KOPT-K1 (cell line): ENCODE results near the gene ATAD1.
"Not testable (repeated sequence)": the region's sequence is repeated elsewhere in the genome, so short reads cannot be mapped to it uniquely, and the experiment has no call there.

ENCODE experiments used
- H3K27ac ChIP-seq: fragments of 200-600 bp; sonication (generic); 2 replicates; pipeline ENCODE4 v1.5.1; 2016; ENCODE audit warnings: antibody characterized with exemption, mild to moderate bottlenecking, low read depth, low read length; ENCODE audit not compliant: poor library complexity, severe bottlenecking
- H3K36me3 ChIP-seq: fragments of 200-600 bp; sonication (generic); 2 replicates; pipeline ENCODE4 v1.5.1; 2017; ENCODE audit warnings: antibody characterized with exemption, mild to moderate bottlenecking, low read length, moderate library complexity; ENCODE audit not compliant: insufficient read depth
- H3K9me3 ChIP-seq: fragments of 200-600 bp; sonication (generic); 2 replicates; pipeline ENCODE4 v1.5.1; 2017; ENCODE audit warnings: antibody characterized with exemption, low read length, mild to moderate bottlenecking; ENCODE audit not compliant: insufficient read depth, poor library complexity, severe bottlenecking

The ATAD1 gene

DNA sequence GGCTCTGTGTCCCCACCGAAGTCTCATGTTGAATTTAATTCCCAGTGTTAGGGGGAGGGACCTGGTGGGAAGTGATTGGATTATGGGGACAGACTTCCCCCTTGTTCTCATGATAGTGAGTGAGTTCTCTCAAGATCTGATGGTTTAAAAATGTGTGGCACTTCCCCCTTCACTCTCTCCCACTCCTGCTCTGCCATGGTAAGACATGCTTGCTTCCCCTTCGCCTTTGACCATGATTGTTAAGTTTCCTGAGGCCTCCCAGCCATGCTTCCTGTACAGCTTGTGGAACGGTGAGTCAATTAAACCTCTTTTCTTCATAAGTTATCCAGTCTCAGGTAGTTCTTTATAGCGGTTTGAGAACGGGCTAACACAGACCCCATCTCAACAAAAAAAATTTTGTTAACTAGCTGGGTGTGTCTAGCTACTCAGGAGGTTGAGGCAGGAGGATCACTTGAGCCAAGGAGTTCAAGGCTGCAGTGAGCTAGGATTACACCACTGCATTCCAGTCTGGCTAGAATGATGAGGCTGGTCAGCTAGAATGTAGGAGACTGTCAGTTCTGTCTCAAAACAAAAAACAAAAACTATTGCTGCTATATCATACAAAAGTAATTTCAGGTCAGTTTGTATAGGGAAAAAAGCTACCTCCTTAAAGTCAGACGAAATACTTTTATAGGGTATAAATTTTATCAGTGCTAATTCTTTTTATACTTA, 57.7 kb downstream of the ATAD1 start:
- H3K9me3 ChIP-seq, result no peaks in the 10 kb centered on the region
- H3K36me3 ChIP-seq, result peaks cover 87% of the 10 kb centered on the region
- no peak overlapping the region for H3K27ac ChIP-seq

DNA sequence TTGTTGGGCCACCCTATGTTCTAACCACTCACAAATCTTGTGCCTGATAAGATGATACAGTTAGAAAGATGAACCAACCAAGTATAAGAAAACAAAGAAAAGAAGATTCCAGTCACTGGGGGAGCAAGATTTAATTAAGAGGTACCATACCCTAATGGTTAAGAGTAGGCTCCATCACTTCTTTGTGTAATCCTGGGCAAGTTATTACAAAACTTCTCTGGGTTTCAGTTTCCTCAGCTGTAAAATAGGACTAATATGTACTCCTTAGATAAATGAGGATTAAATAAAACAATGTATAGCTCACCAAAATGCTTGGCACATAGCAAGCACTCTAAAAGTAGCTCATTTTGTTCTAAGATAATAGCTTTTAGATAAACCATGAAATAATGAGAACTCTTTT, 58.5 kb downstream of the ATAD1 start:
- Histone ChIP-seq H3K9me3 (no peaks in the 10 kb centered on the region), H3K27ac (no peak overlapping the region), H3K36me3 (peaks cover 89% of the 10 kb centered on the region)

DNA sequence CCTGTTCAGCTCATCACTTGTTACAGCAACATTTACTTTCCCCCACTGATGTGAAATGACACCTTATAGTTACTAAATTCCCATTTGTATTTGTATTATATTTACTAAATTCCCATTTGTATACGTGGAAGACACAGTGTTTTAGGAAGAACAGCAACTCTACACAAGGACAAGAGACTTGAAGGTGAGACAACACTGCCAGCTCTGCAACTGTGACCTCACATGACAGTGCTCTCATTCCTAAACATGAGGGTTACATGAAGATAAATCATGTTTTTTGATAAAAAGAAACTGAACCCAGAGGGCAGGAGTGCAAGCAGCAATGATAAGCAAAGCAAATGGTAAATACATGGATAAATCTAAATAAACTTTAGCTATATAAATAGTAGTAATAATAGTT, 60.3 kb downstream of the ATAD1 start:
- Histone ChIP-seq H3K36me3 (peaks cover 87% of the 10 kb centered on the region), H3K9me3 (no peaks in the 10 kb centered on the region), H3K27ac (no peak overlapping the region)

DNA sequence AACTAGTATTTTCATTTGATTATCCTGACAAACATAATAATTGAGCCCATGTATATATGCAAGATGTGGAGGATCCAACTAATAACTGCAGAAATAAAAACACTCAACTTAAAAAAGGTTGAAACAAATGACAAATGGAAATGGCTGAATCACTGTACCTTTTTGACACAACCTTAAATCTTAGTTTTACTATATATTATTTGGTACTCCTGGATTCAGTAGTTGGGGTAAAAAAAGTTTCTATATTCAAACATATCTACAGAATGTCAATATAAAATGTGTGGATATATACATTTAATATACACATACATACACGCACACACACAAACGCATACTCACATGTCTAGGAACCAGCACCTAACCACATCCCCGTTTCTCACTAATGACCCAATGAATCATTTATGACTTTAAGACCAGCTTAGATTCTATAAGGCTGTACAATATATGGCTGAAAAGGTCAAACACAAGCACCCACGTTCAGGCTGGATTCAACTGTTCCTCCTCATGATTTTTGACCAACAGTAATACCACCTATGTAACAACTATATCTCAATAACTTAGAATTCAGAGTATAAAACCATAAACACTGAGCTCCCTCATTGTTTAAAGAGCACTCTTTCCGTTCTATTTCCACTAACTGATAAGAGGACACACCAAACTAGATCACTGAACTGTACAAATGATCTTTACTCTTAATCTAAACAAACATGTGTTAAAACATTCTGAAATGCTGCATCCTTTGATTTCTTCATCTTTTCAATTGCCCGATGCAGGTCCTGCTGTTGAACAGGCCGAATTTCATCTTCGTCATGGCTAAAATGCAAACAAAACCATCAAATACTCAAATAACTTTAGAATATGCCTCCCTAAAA, 63.8 kb downstream of the ATAD1 start:
- H3K9me3 ChIP-seq, result no peaks in the 10 kb centered on the region
- H3K27ac ChIP-seq, result no peak overlapping the region
- H3K36me3 ChIP-seq, result peaks cover 74% of the 10 kb centered on the region

DNA sequence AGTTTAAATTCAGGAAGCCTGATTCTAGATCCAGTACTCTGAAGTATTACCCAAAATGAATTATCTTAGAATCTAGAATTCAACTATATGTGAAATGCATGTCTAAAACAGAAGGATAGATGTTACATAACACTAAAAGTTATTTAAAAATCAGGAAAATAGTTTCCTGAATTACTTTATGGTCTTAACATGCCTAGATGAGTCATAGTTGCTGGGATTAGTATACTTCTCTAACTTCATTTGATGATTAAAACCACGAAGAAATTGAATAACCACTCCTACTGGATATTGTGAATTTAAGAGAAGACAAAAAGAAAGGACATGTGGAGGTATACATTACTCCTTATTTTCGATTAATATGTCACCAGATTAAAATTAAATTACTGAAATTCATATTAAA, 65.5 kb downstream of the ATAD1 start:
- Histone ChIP-seq H3K9me3 (no peaks in the 10 kb centered on the region), H3K36me3 (peaks cover 60% of the 10 kb centered on the region), H3K27ac (no peak overlapping the region)

DNA sequence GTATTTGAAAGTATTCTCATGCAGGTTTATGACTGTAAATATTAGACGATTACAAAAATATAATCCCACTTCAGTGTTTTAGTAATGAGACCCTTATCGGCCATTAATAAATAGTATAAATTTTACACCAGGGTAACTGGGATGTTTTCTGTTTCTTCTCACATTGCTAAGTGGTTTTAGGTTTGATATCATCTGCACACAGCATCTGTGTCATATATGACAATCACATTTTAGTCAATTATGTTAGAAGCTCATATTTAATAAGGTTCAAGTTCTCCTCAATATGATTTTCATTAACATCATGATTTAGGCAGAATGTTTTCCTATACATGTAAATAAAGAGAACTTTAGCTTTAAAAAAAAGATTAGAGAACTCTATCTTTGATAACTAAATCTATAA, 66.8 kb downstream of the ATAD1 start:
- Histone ChIP-seq H3K9me3 (no peaks in the 10 kb centered on the region), H3K27ac (no peak overlapping the region), H3K36me3 (peaks cover 50% of the 10 kb centered on the region)

DNA sequence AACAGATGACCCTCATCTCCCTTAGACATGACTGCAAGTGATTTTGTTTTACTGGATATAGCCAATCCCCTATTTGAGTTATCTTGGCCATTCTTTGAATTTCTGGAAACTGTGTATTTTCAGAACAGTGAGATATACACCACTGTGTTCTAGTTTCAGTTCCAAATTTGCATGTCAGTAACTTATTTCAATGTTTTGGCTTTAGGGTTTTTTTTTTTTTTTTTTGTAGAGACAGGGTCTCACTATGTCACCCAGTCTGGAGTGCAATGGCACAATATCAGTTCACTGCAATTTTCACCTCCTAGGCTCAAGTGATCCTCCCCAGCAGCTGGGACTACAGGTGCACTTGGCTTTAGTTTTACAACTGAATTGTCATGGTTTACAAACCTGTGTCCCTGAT, 67.2 kb downstream of the ATAD1 start:
- Histone ChIP-seq H3K27ac (no peak overlapping the region), H3K9me3 (no peaks in the 10 kb centered on the region), H3K36me3 (peaks cover 45% of the 10 kb centered on the region)

DNA sequence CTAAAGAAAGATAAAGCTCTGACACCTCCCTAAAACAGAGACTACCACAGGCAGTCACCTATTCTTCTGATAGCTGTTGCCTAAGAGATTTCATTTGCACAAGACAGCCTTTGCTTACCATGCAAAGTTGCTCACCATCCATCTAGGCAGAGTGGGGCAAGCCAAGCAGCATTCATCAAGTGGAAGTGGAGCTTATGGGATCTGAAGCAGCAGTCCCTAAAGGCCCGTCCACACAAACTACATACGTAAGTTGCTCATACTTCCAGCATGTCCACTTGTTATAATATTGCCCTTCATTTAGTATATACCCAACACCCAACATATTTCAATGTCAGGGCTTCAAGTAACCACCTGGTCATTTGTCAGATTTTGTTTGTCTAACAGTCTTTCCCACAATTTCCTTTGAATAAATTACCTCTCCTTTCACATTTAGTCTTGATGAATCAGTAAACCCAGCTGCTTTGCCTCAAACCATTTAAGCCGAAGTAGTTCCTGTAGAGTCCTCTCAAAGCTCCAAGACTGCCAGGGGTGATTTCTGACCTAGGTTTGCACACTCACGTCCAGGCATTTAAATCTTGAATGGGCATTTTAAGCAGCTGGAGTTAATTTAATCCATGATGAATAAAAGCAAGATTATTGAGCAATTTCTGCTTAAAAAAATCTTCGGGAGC, 67.9 kb downstream of the ATAD1 start:
- Histone ChIP-seq H3K36me3 (peaks cover 39% of the 10 kb centered on the region), H3K27ac (no peak overlapping the region)

DNA sequence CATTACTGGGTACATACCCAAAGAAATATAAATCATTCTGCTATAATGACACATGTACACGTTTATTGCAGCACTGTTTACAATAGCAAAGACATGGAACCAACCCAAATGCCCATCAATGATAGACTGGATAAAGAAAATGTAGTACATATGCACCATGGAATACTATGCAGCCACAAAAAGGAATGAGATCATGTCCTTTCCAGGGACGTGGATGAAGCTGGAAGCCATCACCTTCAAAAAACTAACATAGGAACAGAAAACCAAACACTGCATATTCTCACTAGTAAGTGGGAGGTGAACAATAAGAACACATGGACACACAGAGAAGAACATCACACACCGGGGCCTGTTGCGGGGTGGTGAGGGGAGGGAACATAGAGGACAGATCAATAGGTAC, 69.8 kb downstream of the ATAD1 start:
- H3K9me3 ChIP-seq, H3K27ac ChIP-seq: not testable (repeated sequence)
- peaks cover 22% of the 10 kb centered on the region for H3K36me3 ChIP-seq

More for the DNA sequence above, 67.9 kb downstream of the ATAD1 start:
- no peaks in the 10 kb centered on the region for H3K9me3 ChIP-seq

DNA sequence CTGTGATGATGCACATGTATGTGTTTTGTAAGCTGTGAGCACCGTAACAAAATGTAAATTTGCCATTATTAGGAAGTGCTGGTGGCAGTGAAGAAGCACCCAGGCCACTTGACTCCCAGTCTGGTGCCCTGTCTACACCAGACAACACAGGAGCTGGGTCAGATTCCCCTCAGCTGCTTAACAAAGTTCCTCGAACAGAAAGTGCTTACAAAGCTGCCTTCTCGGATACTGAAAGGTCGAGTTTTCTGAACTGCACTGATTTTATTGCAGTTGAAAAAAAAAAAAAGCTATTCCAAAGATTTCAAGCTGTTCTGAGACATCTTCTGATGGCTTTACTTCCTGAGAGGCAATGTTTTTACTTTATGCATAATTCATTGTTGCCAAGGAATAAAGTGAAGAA, 71.1 kb downstream of the ATAD1 start:
- H3K36me3 ChIP-seq, result peaks cover 11% of the 10 kb centered on the region
- H3K27ac ChIP-seq, result no peak overlapping the region
- no peaks in the 10 kb centered on the region for H3K9me3 ChIP-seq

DNA sequence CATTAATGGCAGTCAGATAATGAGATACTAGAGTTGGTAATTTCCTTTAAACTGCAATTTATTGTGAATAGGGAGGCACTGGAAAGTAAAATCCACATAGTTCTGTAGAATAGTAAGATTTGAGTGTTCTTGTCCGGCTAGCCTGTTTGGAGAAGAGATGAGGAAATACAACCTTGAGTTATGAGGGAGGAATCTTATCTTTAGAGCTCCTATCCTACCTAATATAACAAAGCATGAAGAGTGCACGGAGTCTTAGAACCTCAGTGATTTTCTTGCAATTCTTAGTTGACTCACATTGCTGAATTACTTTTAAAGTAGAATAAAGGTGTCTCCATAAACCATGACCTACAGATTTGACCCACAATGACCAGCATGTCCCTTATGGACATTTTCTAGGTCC, 73.4 kb downstream of the ATAD1 start:
- Histone ChIP-seq H3K27ac (no peak overlapping the region), H3K9me3 (no peaks in the 10 kb centered on the region), H3K36me3 (no peaks in the 10 kb centered on the region)

DNA sequence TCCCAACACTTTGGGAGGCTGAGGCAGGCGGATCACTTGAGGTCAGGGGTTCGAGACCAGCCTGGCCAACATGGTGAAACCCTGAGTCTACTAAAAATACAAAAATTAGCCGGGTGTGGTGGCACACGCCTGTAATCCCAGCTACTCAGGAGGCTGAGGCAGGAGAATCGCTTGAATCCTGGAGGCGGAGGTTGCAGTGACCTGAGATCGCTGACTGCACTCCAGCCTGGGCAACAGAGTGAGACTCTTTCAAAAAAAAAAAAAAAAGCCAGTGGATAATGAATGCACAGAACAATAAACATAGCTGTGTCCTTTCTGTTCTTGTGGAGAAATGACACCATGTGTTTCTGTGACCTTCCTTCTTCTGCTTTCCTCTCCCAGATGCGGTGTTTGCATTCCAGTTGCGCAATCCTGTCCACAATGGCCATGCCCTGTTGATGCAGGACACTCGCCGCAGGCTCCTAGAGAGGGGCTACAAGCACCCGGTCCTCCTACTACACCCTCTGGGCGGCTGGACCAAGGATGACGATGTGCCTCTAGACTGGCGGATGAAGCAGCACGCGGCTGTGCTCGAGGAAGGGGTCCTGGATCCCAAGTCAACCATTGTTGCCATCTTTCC, 74.9 kb downstream of the ATAD1 start:
- not testable (repeated sequence) for H3K9me3 ChIP-seq, H3K27ac ChIP-seq, H3K36me3 ChIP-seq

DNA sequence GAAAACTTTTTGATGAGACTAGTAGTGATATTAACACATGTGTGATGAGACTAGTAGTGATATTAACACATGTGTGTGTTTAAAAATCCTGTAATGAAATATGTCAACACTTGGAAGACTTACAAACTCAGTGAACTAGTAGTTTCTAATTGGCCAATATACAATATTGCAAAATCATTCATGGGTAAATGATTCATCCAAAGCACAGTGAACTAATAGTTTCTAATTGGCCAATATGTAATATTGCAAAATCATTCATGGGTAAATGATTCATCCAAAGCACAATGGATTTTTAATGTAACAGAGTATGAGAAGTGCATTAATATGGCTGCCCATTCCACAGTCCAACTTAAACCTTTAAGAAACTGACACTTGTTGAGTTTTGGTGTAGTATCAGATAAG, 77.8 kb downstream of the ATAD1 start:
- no peak overlapping the region for H3K27ac ChIP-seq
- H3K36me3 ChIP-seq, result no peaks in the 10 kb centered on the region
- no peaks in the 10 kb centered on the region for H3K9me3 ChIP-seq

DNA sequence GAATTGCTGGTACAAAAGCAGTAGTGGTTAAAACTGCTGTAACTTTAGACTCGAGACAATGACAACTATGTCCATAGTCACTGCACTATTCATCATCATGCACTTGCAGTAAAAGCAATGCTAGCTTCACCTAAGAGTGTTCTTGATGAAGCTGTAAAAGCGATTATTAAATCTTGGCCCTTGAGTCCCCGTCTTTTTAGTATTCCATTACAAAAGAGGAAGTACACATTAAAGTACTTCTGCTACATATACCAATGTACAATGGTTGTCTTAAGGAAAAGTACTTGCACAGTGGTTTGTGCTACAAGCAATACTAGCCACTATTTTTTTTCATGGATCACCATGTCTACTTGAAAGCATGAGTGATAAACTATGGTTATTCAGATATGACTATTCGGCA, 78.3 kb downstream of the ATAD1 start:
- Histone ChIP-seq H3K27ac (no peak overlapping the region), H3K9me3 (no peaks in the 10 kb centered on the region), H3K36me3 (no peaks in the 10 kb centered on the region)

DNA sequence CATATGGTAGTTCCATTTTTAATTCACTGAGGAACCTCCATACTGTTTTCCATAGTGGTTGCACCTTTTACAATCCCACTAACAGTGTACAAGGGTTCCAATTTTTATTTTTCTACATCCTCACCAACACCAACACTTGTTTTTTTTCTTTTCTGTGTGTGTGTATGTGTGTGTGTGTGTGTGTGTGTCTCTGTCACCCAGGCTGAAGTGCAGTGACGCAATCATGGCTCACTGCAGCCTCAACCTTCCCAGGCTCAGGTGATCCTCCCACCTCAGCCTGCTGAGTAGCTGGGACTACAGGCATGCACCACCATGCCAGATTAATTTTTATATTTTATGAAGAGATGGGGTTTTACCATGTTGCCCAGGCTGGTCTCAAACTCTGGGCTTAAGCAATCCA, 79.8 kb downstream of the ATAD1 start:
- not testable (repeated sequence) for H3K9me3 ChIP-seq, H3K27ac ChIP-seq, H3K36me3 ChIP-seq
